Activated naive CD4-positive, alpha-beta T cell treated with anti-CD3 and anti-CD28 coated beads, Interleukin-2, amount 10 ng/mL, durations not matched to agents 7 days and 5 days (primary cell): ENCODE results near the gene MAML2.
A peak's percentile ranks its signal among the peaks of the same experiment; 100 is the strongest.

Experiments used
- CTCF ChIA-PET: fragments of 350-600 bp; sonication (Branson Sonifier 250); formaldehyde crosslinking; loops from one replicate; lab custom pipeline; 2021; ENCODE audit warnings: antibody characterized with exemption; lab: Charles Lee
- DNase-seq: peaks from one replicate; pipeline ENCODE4 v3.0.0-alpha.2; 2020
- H3K27ac Mint-ChIP-seq: one replicate; pipeline ENCODE4 v1.8.0; 2021; ENCODE audit warnings: mild to moderate bottlenecking, moderate library complexity, mixed read lengths
- H3K27me3 Mint-ChIP-seq: one replicate; pipeline ENCODE4 v1.8.0; 2021; ENCODE audit warnings: mild to moderate bottlenecking, mixed read lengths
- H3K36me3 Mint-ChIP-seq: one replicate; pipeline ENCODE4 v1.8.0; 2021; ENCODE audit warnings: mixed read lengths
- H3K4me1 Mint-ChIP-seq: one replicate; pipeline ENCODE4 v1.8.0; 2021; ENCODE audit warnings: mixed read lengths
- H3K4me3 Mint-ChIP-seq: one replicate; pipeline ENCODE4 v1.8.0; 2021; ENCODE audit warnings: mild to moderate bottlenecking, moderate library complexity, mixed read lengths
- H3K9me3 Mint-ChIP-seq: one replicate; pipeline ENCODE4 v1.8.0; 2021; ENCODE audit warnings: mixed read lengths

The MAML2 gene

GRCh38 chr11:96260067-96260511, 82.9 kb downstream of the MAML2 start:
- H3K9me3 Mint-ChIP-seq = no peaks in the 10 kb centered on the region
- H3K4me1 Mint-ChIP-seq = peaks cover 91% of the 10 kb centered on the region
- H3K36me3 Mint-ChIP-seq = peaks cover 58% of the 10 kb centered on the region
- H3K4me3 Mint-ChIP-seq = no peak overlapping the region
- H3K27me3 Mint-ChIP-seq = no peaks in the 10 kb centered on the region
- peak overlapping the region; percentile 96 for H3K27ac Mint-ChIP-seq
- peak; percentile 26 for DNase-seq
- CTCF ChIA-PET = interaction anchor here (1.2 kb wide), 1 partner anchor 83 kb away, joined by 4 read pairs; the partner anchor contains the start of gene MAML2

GRCh38 chr11:96259134-96259830, 83.7 kb downstream of the MAML2 start:
- H3K36me3 Mint-ChIP-seq = peaks cover 52% of the 10 kb centered on the region
- no peak overlapping the region for H3K4me3 Mint-ChIP-seq
- CTCF ChIA-PET = interaction anchor here (1.2 kb wide), 1 partner anchor 84 kb away, joined by 4 read pairs; the partner anchor contains the start of gene MAML2

GRCh38 chr11:96257972-96258934, 84.7 kb downstream of the MAML2 start:
- peak overlapping the region; percentile 52 for H3K4me3 Mint-ChIP-seq

More at GRCh38 chr11:96259134-96259830, 83.7 kb downstream of the MAML2 start:
- Mint-ChIP-seq H3K27me3 (no peaks in the 10 kb centered on the region), H3K4me1 (peaks cover 90% of the 10 kb centered on the region), H3K9me3 (no peaks in the 10 kb centered on the region), H3K27ac (peak overlapping the region; percentile 96)
- no peak for DNase-seq

GRCh38 chr11:96257036-96257435, 86.0 kb downstream of the MAML2 start:
- Mint-ChIP-seq H3K9me3 (peaks cover under 1% of the 10 kb centered on the region), H3K4me3 (peak overlapping the region; percentile 52), H3K27me3 (no peaks in the 10 kb centered on the region), H3K27ac (peak overlapping the region; percentile 96), H3K4me1 (peaks cover 96% of the 10 kb centered on the region), H3K36me3 (peaks cover 48% of the 10 kb centered on the region)
- no peak for DNase-seq
- CTCF ChIA-PET = interaction anchor here (1.0 to 1.8 kb wide), 4 partner anchors 9 to 85 kb away, joined by 3 to 16 read pairs (median 3); partner anchors contain the start of gene MAML2

More at GRCh38 chr11:96257972-96258934, 84.7 kb downstream of the MAML2 start:
- H3K27me3 Mint-ChIP-seq = no peaks in the 10 kb centered on the region
- H3K36me3 Mint-ChIP-seq = peaks cover 46% of the 10 kb centered on the region
- CTCF ChIA-PET = interaction anchor here (0.7 to 1.0 kb wide), 4 partner anchors 22 to 85 kb away, joined by 3 to 5 read pairs (median 4); partner anchors contain the start of gene MAML2
- peaks cover 90% of the 10 kb centered on the region for H3K4me1 Mint-ChIP-seq
- no peaks in the 10 kb centered on the region for H3K9me3 Mint-ChIP-seq
- H3K27ac Mint-ChIP-seq = peak overlapping the region; percentile 96
- peak; percentile 63 for DNase-seq

GRCh38 chr11:96256215-96257011, 86.6 kb downstream of the MAML2 start:
- CTCF ChIA-PET = interaction anchor here (1.0 to 1.8 kb wide), 5 partner anchors 9 to 86 kb away, joined by 3 to 16 read pairs (median 3); partner anchors contain the start of gene MAML2
- peaks cover 94% of the 10 kb centered on the region for H3K4me1 Mint-ChIP-seq
- no peak for DNase-seq
- H3K9me3 Mint-ChIP-seq = peaks cover 2% of the 10 kb centered on the region
- H3K36me3 Mint-ChIP-seq = peaks cover 48% of the 10 kb centered on the region
- H3K27ac Mint-ChIP-seq = peak overlapping the region; percentile 96
- H3K4me3 Mint-ChIP-seq = peak overlapping the region; percentile 34
- no peaks in the 10 kb centered on the region for H3K27me3 Mint-ChIP-seq

GRCh38 chr11:96254854-96255253, 88.1 kb downstream of the MAML2 start:
- H3K36me3 Mint-ChIP-seq = peaks cover 54% of the 10 kb centered on the region
- peak overlapping the region; percentile 89 for H3K27ac Mint-ChIP-seq
- DNase-seq = peak; percentile 37
- H3K9me3 Mint-ChIP-seq = peaks cover 2% of the 10 kb centered on the region
- H3K27me3 Mint-ChIP-seq = no peaks in the 10 kb centered on the region
- H3K4me3 Mint-ChIP-seq = peak overlapping the region; percentile 40
- CTCF ChIA-PET = interaction anchor here (0.7 to 1.7 kb wide), 9 partner anchors 11 to 554 kb away, joined by 3 to 7 read pairs (median 4); partner anchors contain the start of gene MAML2
- H3K4me1 Mint-ChIP-seq = peaks cover 90% of the 10 kb centered on the region

- H3K4me3 Mint-ChIP-seq = peak overlapping the region; percentile 44
- peaks cover 55% of the 10 kb centered on the region for H3K36me3 Mint-ChIP-seq
- DNase-seq = peak; percentile 38
- peaks cover 5% of the 10 kb centered on the region for H3K9me3 Mint-ChIP-seq
- H3K4me1 Mint-ChIP-seq = peaks cover 90% of the 10 kb centered on the region
- H3K27ac Mint-ChIP-seq = peak overlapping the region; percentile 84
- CTCF ChIA-PET = interaction anchor here (0.7 to 1.7 kb wide), 4 partner anchors 86 to 553 kb away, joined by 3 to 7 read pairs (median 4); partner anchors contain the start of gene MAML2
- H3K27me3 Mint-ChIP-seq = no peaks in the 10 kb centered on the region
These were observed 88.9 kb downstream of the MAML2 start for GRCh38 chr11:96254087-96254486.

GRCh38 chr11:96246718-96247552, 96.1 kb downstream of the MAML2 start:
- Mint-ChIP-seq H3K9me3 (peaks cover 5% of the 10 kb centered on the region), H3K36me3 (peaks cover 30% of the 10 kb centered on the region), H3K27ac (peak overlapping the region; percentile 70), H3K4me3 (no peak overlapping the region), H3K27me3 (no peaks in the 10 kb centered on the region), H3K4me1 (peaks cover 77% of the 10 kb centered on the region)
- CTCF ChIA-PET = interaction anchor here (0.9 to 1.6 kb wide), 2 partner anchors 10 to 96 kb away, joined by 3 to 4 read pairs; partner anchors contain the start of gene MAML2
- DNase-seq = no peak

GRCh38 chr11:96242971-96243647, 99.9 kb downstream of the MAML2 start:
- DNase-seq = peak; percentile 87
- CTCF ChIA-PET = interaction anchor here (0.7 to 12.1 kb wide), 16 partner anchors 12 to 1090 kb away, joined by 3 to 144 read pairs (median 3); partner anchors contain the start of gene MAML2
- peaks cover 58% of the 10 kb centered on the region for H3K4me1 Mint-ChIP-seq
- peaks cover 4% of the 10 kb centered on the region for H3K36me3 Mint-ChIP-seq
- peak overlapping the region; percentile 93 for H3K27ac Mint-ChIP-seq
- H3K9me3 Mint-ChIP-seq = no peaks in the 10 kb centered on the region
- H3K27me3 Mint-ChIP-seq = no peaks in the 10 kb centered on the region
- H3K4me3 Mint-ChIP-seq = peak overlapping the region; percentile 75

GRCh38 chr11:96242191-96242847, 100.7 kb downstream of the MAML2 start:
- peak overlapping the region; percentile 75 for H3K4me3 Mint-ChIP-seq
- peak overlapping the region; percentile 93 for H3K27ac Mint-ChIP-seq
- no peaks in the 10 kb centered on the region for H3K27me3 Mint-ChIP-seq
- peaks cover 52% of the 10 kb centered on the region for H3K4me1 Mint-ChIP-seq
- CTCF ChIA-PET = interaction anchor here (0.7 to 12.1 kb wide), 13 partner anchors 28 to 1089 kb away, joined by 3 to 144 read pairs (median 3); partner anchors contain the start of gene MAML2
- H3K36me3 Mint-ChIP-seq = peaks cover 4% of the 10 kb centered on the region
- no peaks in the 10 kb centered on the region for H3K9me3 Mint-ChIP-seq
- no peak for DNase-seq

- CTCF ChIA-PET = interaction anchor here (0.6 to 12.1 kb wide), 4 partner anchors 100 to 228 kb away, joined by 3 to 144 read pairs (median 4); partner anchors contain the start of gene MAML2
- peaks cover 43% of the 10 kb centered on the region for H3K4me1 Mint-ChIP-seq
- no peak for DNase-seq
- H3K9me3 Mint-ChIP-seq = no peaks in the 10 kb centered on the region
- H3K4me3 Mint-ChIP-seq = no peak overlapping the region
- no peaks in the 10 kb centered on the region for H3K27me3 Mint-ChIP-seq
- H3K27ac Mint-ChIP-seq = peak overlapping the region; percentile 68
- no peaks in the 10 kb centered on the region for H3K36me3 Mint-ChIP-seq
These were observed 101.6 kb downstream of the MAML2 start for GRCh38 chr11:96241331-96241841.
